ENCODE results near the gene TMEM256. TPM values are rescaled to one million over a fixed set of nuclear protein-coding genes. Genes with fewer than 3 reads are reported as not detected.

Gene TMEM256
- polyA plus RNA-seq, 1 donor from 2014 or later: 161 TPM

Other genes starting within 250 kb of the TMEM256 start
- gene ASGR1, start 224.7 kb downstream of the TMEM256 start, polyA plus RNA-seq: 75.6 and 80.2 TPM in 2 replicates
- 126 and 145 TPM in 2 replicates for gene DLG4, start 184.3 kb downstream of the TMEM256 start, polyA plus RNA-seq
- 397 and 483 TPM in 2 replicates for gene ACADVL, start 184.2 kb downstream of the TMEM256 start, polyA plus RNA-seq
- gene DVL2, start 169.6 kb downstream of the TMEM256 start, polyA plus RNA-seq: 41.1 and 59.2 TPM in 2 replicates
- gene PHF23, start 164.6 kb downstream of the TMEM256 start, polyA plus RNA-seq: 55.7 and 60.3 TPM in 2 replicates
- 384 and 512 TPM in 2 replicates for gene GABARAP, start 161.6 kb downstream of the TMEM256 start, polyA plus RNA-seq
- 37.3 and 39.4 TPM in 2 replicates for gene CTDNEP1, start 152.4 kb downstream of the TMEM256 start, polyA plus RNA-seq
- 82.7 and 99.5 TPM in 2 replicates for gene ELP5, start 151.9 kb downstream of the TMEM256 start, polyA plus RNA-seq
- gene CLDN7, start 141.6 kb downstream of the TMEM256 start, polyA plus RNA-seq: 0.27 TPM in 1 of 2 replicates, not detected in the other
- gene SLC2A4, start 122.4 kb downstream of the TMEM256 start, polyA plus RNA-seq: not detected in 2 replicates
- 1.8 and 2.1 TPM in 2 replicates for gene YBX2, start 109.5 kb downstream of the TMEM256 start, polyA plus RNA-seq
- gene EIF5A, start 96.5 kb downstream of the TMEM256 start, polyA plus RNA-seq: 164 and 178 TPM in 2 replicates
- gene GPS2, start 88.7 kb downstream of the TMEM256 start, polyA plus RNA-seq: 108 and 116 TPM in 2 replicates
- 58.4 and 61.0 TPM in 2 replicates for gene NEURL4, start 74.8 kb downstream of the TMEM256 start, polyA plus RNA-seq
- gene ACAP1, start 67.6 kb downstream of the TMEM256 start, polyA plus RNA-seq: 0.66 and 9.2 TPM in 2 replicates
- gene KCTD11, start 51.9 kb downstream of the TMEM256 start, polyA plus RNA-seq: 2.8 TPM in 2 replicates
- not detected in 2 replicates for gene TMEM95, start 48.9 kb downstream of the TMEM256 start, polyA plus RNA-seq
- gene TNK1, start 23.0 kb downstream of the TMEM256 start, polyA plus RNA-seq: 0.83 and 1.5 TPM in 2 replicates
- 15.9 and 25.2 TPM in 2 replicates for gene PLSCR3, start 9.6 kb downstream of the TMEM256 start, polyA plus RNA-seq
- gene NLGN2, start 3.7 kb upstream of the TMEM256 start, polyA plus RNA-seq: 13.8 and 21.5 TPM in 2 replicates
- gene SPEM1, start 16.2 kb upstream of the TMEM256 start, polyA plus RNA-seq: not detected in 2 replicates
- not detected in 2 replicates for gene SPEM2, start 21.5 kb upstream of the TMEM256 start, polyA plus RNA-seq
- gene SPEM3, start 24.8 kb upstream of the TMEM256 start, polyA plus RNA-seq: not detected in 2 replicates
- 0.14 TPM in 1 of 2 replicates, not detected in the other for gene TMEM102, start 31.3 kb upstream of the TMEM256 start, polyA plus RNA-seq
- 15.8 and 16.4 TPM in 2 replicates for gene FGF11, start 35.4 kb upstream of the TMEM256 start, polyA plus RNA-seq
- gene CHRNB1, start 41.0 kb upstream of the TMEM256 start, polyA plus RNA-seq: 17.9 and 18.2 TPM in 2 replicates
- 8.0 and 9.2 TPM in 2 replicates for gene ZBTB4, start 75.5 kb upstream of the TMEM256 start, polyA plus RNA-seq
- gene SLC35G6, start 77.3 kb upstream of the TMEM256 start, polyA plus RNA-seq: not detected in 2 replicates
- gene POLR2A, start 80.3 kb upstream of the TMEM256 start, polyA plus RNA-seq: 9.1 and 22.6 TPM in 2 replicates
- not detected in 2 replicates for gene TNFSF12, start 145.0 kb upstream of the TMEM256 start, polyA plus RNA-seq
- 0.15 TPM in 1 of 2 replicates, not detected in the other for gene TNFSF13, start 154.7 kb upstream of the TMEM256 start, polyA plus RNA-seq
- 148 and 151 TPM in 2 replicates for gene SENP3, start 157.8 kb upstream of the TMEM256 start, polyA plus RNA-seq
- not detected in 2 replicates for gene CD68, start 175.5 kb upstream of the TMEM256 start, polyA plus RNA-seq
- 110 and 118 TPM in 2 replicates for gene MPDU1, start 179.8 kb upstream of the TMEM256 start, polyA plus RNA-seq
- 0.47 and 1.5 TPM in 2 replicates for gene SOX15, start 186.0 kb upstream of the TMEM256 start, polyA plus RNA-seq
- gene FXR2, start 210.8 kb upstream of the TMEM256 start, polyA plus RNA-seq: 118 and 130 TPM in 2 replicates
- 303 and 330 TPM in 2 replicates for gene SAT2, start 223.7 kb upstream of the TMEM256 start, polyA plus RNA-seq
- 0.90 and 3.2 TPM in 2 replicates for gene SHBG, start 226.0 kb upstream of the TMEM256 start, polyA plus RNA-seq
- gene ATP1B2, start 246.8 kb upstream of the TMEM256 start, polyA plus RNA-seq: 3.2 and 4.2 TPM in 2 replicates